AG09309 (cell line): Measurements from ENCODE around the gene SLC27A4.

Source experiments
- DNase-seq: peaks from one replicate; pipeline ENCODE4 v3.0.0-alpha.2; 2010; ENCODE audit warnings: low read depth
- H3K4me3 ChIP-seq: 2 replicates; pipeline ENCODE4 v1.5.1; 2011; ENCODE audit warnings: mild to moderate bottlenecking, low read depth, low read length, moderate library complexity; ENCODE audit not compliant: control insufficient read depth
- TF ChIP-seq, protein P1 (sequence below): IDR thresholded peaks from 2 replicates; pipeline ENCODE4 v1.5.1; 2011; ENCODE audit warnings: mild to moderate bottlenecking, low read depth, low read length, inconsistent platforms; ENCODE audit not compliant: insufficient read depth, control insufficient read depth; ENCODE audit errors: missing control alignments

Gene SLC27A4

DNA sequence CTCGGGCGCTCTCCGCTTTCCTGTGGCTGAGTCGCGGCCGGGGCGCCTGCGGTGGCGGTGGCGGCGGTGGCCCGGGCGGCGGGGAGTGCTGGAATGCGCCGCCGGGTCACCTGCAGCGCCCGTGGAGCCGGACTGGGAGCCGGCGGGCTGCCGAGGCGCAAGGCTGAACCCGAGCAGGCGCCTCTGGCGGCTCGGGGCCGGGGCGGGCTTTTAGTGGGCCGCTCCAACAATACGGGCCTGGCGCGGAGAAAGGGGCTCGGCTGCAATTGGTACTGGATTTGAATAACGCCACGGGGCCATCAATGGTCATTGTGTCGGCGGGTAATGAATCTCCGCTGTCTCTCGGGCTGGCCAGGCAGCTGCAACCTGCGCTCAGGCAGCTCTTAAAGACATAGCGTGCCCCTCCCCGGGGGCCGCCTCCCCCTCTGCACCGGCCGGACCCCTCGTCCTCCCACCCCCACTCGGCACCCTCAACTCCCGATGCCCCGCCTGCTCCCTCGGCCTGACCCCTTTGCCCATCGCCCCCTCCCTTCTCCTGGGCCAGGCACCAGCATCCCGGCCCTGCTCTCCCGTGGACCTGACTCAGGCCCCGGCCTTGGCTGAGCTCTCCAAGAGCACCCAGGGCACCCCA is 52.9 kb downstream of the SLC27A4 start:
- H3K4me3 ChIP-seq: no peak overlapping the region

DNA sequence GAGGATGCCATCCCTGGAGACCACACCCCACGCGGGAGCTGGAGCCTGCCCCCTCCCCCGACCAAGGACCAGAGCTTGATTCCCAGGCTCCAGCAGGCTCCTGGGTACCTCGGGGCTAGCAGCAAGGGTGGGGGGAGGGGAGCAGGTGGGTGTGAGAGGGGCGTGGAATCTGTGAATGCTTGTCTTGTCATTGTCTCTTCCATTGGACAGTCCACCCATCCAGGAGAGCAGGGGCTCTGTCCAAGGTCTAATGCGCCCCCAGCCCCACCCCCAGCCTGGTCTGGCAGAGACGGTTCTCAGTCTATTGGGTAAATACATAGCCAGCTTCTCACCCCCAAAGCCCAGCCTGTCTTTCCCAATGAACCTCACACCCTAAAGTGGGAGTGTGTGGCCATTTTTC is 53.6 kb downstream of the SLC27A4 start:
- TF ChIP-seq, protein P1, sequence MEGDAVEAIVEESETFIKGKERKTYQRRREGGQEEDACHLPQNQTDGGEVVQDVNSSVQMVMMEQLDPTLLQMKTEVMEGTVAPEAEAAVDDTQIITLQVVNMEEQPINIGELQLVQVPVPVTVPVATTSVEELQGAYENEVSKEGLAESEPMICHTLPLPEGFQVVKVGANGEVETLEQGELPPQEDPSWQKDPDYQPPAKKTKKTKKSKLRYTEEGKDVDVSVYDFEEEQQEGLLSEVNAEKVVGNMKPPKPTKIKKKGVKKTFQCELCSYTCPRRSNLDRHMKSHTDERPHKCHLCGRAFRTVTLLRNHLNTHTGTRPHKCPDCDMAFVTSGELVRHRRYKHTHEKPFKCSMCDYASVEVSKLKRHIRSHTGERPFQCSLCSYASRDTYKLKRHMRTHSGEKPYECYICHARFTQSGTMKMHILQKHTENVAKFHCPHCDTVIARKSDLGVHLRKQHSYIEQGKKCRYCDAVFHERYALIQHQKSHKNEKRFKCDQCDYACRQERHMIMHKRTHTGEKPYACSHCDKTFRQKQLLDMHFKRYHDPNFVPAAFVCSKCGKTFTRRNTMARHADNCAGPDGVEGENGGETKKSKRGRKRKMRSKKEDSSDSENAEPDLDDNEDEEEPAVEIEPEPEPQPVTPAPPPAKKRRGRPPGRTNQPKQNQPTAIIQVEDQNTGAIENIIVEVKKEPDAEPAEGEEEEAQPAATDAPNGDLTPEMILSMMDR: no peak
- no peak overlapping the region for H3K4me3 ChIP-seq
- DNase-seq: no peak

More for the DNA sequence above, 52.9 kb downstream of the SLC27A4 start:
- TF ChIP-seq, protein P1: no peak
- DNase-seq: no peak

DNA sequence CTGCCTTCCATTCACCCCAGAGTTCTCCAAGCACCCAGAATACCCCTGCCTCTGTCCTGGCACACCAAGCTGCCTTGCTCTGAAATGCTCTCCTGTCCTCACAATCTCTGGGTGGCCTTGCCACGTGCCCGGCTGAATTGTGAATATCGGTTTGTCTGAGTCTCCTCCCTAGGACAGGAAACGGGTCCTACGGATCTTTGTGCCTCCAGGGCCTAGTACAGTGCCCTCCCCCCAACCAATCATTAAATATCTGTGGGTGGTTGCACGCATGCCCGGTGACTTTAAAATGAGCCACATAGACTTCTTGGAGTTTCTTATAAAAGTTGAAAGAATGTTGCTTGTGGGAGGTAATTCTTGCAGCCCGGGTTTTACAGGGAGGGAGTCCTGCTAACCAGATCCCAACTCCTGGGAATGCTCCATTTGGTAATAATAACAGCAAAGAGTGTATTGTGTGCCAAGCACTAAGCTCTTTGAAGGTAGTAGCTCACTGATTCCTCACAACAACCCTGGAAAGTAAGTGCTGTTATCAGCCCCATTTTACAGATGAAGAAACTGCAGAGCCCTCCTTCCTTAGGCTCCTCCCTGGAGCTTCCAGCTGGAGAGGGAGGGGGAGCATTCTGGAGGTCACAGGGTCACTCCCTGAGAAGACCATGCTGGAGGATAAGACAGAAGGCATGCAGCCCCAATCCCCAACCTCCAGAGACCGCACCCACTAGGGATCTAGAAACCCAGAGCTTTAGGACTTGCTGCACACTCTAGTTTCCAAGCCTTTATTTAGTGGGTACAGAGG is 54.2 kb downstream of the SLC27A4 start:
- no peak overlapping the region for H3K4me3 ChIP-seq
- TF ChIP-seq, protein P1: no peak
- no peak for DNase-seq

DNA sequence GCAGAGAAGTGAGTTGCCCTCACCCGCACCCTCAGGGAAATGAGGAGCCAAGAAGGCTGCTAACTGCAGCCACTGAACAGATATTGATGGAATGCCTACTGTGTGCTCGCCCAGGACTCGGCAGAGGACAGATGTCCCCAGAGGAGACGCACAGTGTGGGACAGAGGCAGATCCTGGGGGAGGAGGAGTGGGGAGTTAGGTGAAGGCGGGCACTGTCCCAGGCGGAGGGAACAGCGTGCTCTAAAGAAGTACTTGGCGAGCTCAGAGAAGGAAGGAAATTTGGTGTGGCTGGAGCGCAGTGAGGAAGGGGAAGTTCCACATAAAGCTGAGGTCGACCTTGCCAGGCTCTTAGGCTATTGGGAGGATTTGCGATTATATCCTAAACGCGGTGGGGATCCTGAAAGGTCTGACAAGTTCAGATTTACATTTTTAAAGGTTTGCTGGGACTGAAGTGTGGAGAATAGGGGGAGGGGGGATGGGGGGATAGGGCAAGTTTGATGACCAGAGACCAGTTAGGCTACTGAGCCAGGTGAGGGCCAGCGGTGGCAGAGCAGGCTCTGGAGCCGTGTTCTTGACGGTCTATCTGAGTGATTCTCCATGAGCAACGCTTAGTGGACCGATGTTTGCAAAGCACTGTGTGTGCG is 56.8 kb downstream of the SLC27A4 start:
- no peak for DNase-seq
- TF ChIP-seq, protein P1: no peak
- no peak overlapping the region for H3K4me3 ChIP-seq

DNA sequence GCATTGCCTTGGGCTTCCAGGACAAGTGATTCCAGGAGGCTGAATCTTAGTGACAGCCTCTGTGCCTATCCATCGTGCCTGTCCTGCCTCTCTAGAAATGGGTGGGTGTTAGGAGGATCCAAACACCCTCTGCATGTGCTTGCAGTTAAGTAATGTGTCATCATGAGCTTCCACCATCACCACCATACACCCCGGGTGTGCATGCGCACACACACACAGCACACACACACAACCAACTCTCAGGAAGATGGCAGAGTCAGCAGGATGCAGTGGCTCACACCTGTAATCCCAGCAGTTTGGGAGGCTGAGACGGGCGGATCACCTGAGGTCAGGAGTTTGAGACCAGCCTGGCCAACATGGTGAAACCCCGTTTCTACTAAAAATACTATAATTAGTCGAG is 57.5 kb downstream of the SLC27A4 start:
- no peak overlapping the region for H3K4me3 ChIP-seq
- TF ChIP-seq, protein P1: no peak
- no peak for DNase-seq

DNA sequence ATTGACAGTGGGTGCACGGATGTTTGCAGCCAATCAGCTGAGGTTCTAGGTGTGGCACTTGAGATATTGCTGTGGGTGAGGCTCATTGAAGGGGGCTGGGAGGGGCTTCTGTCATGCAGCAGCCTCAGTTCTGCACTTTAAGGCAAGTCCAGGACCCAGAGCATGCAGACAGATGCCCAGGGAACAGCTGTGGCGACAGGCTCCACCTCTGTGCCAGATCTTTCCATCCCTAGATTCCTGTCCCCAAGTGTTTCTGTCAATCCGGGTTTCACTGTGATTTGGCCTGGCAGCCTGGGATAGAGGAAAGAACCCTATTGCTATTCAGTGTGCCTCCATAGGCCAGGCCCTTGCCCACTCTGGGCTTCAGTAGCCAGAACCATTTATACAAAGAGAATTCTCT is 59.5 kb downstream of the SLC27A4 start:
- DNase-seq: no peak
- TF ChIP-seq, protein P1: no peak
- no peak overlapping the region for H3K4me3 ChIP-seq
